ENCODE data around the gene EIF2B2. TPM values are rescaled to one million over a fixed set of nuclear protein-coding genes. Genes with fewer than 3 reads are reported as not detected.

The EIF2B2 gene
- polyA plus RNA-seq, 1 of the 3 experiments (the other 2 are of a cell fraction), result 125 TPM

GRCh38 chr14:74955229-74956026, 47.3 kb upstream of the EIF2B2 start, which contains the start of gene PGF:
Gene PGF, minus strand, starts transcription at chr14:74955597. Its CDS starts 355 bp downstream, at chr14:74955242.
- H3K79me2 ChIP-seq (ENCODE audit: insufficient read depth), result no peaks in the 10 kb centered on the region
- no peaks in the 10 kb centered on the region for H3K27me3 ChIP-seq (ENCODE audit: insufficient read depth)
- WGBS (ENCODE audit: low lambda C conversion rate), result 27% methylated on average over 7 of the region's 73 CpGs
- H3K4me2 ChIP-seq, result peak within 1 kb of the TSS; percentile 85
- no peaks in the 10 kb centered on the region for H4K20me1 ChIP-seq (ENCODE audit: insufficient read depth)
- peak within 1 kb of the TSS; percentile 56 for H3K9ac ChIP-seq
- H3K9me3 ChIP-seq, result no peaks in the 10 kb centered on the region
- no peaks in the 10 kb centered on the region for H3F3A ChIP-seq (replicated peaks; ENCODE audit: insufficient read depth)
- peak within 1 kb of the TSS; percentile 87 for H2AFZ ChIP-seq (ENCODE audit: low read depth)
- no peak for TF ChIP-seq RAD21 (IDR thresholded peaks at IDR 0.05; ENCODE audit: low read length)
- peak; percentile 54; the same call in 1 of the 2 replicates for TF ChIP-seq TAF1 (IDR thresholded peaks at IDR 0.05; ENCODE audit: borderline replicate concordance, low read depth, low read length)
- TF ChIP-seq NRF1 (IDR thresholded peaks at IDR 0.05; ENCODE audit: low read depth, low read length), result no peak
- peak; percentile 9 for TF ChIP-seq CHD2 (IDR thresholded peaks at IDR 0.05; ENCODE audit: low read length, partially characterized antibody)
- no peak for TF ChIP-seq EP300 (IDR thresholded peaks at IDR 0.05; ENCODE audit: borderline replicate concordance in 1 of 2, low read depth in 1 of 2, low read length in 1 of 2)
- TF ChIP-seq PBX3 (IDR thresholded peaks at IDR 0.05), result no peak
- no peak for TF ChIP-seq ELF1 (IDR thresholded peaks at IDR 0.05)
- no peak for TF ChIP-seq YY1 (IDR thresholded peaks at IDR 0.05; ENCODE audit: low read depth)
- TF ChIP-seq SIN3A (IDR thresholded peaks at IDR 0.05; ENCODE audit: borderline replicate concordance, low read depth, low read length), result 0 out of 2 replicates have a peak, but pooled peaks have one; percentile 14
- H3K9me2 ChIP-seq, result no peaks in the 10 kb centered on the region
- no peaks in the 10 kb centered on the region for H3K36me3 ChIP-seq (replicated peaks in 1 of 2; ENCODE audit: control insufficient read depth in 1 of 2, insufficient read depth in 2 of 2, low read length in 1 of 2)
- peak within 1 kb of the TSS in 1 of 2 experiments; percentile 51; a peak in 1 of 4 replicates for H3K27ac ChIP-seq (ENCODE audit: low read depth in 2 of 2, low read length in 1 of 2)
- peaks cover 0 to 43% of the 10 kb centered on the region in 2 experiments; a peak in 2 of 4 replicates for H3K4me1 ChIP-seq (ENCODE audit: control insufficient read depth in 1 of 2, insufficient read depth in 2 of 2, low read depth in 1 of 2, low read length in 1 of 2)
- ChIA-PET CTCF (interaction anchor here (0.6 to 2.2 kb wide), 10 partner anchors 9 to 353 kb away, joined by 3 to 26 read pairs (median 5); no protein-coding TSS in a partner anchor), POLR2A (interaction anchor here (0.6 to 2.0 kb wide), 8 partner anchors 9 to 114 kb away, joined by 3 to 6 read pairs (median 3); partner anchors contain the start of gene ZC2HC1C)
- peak within 1 kb of the TSS; percentile 49 to 65 for H3K4me3 ChIP-seq (ENCODE audit: low read depth in 2 of 2, low read length in 1 of 2)
- DNase-seq, result peak; percentile 93

GRCh38 chr14:74956027-74956279, 46.8 kb upstream of the EIF2B2 start:
- H4K20me1 ChIP-seq (ENCODE audit: insufficient read depth), result no peaks in the 10 kb centered on the region
- H3K9me2 ChIP-seq, result no peaks in the 10 kb centered on the region
- H3K4me1 ChIP-seq (ENCODE audit: control insufficient read depth in 1 of 2, insufficient read depth in 2 of 2, low read depth in 1 of 2, low read length in 1 of 2), result peaks cover 0 to 43% of the 10 kb centered on the region in 2 experiments; a peak in 2 of 4 replicates
- no peaks in the 10 kb centered on the region for H3K27me3 ChIP-seq (ENCODE audit: insufficient read depth)
- H3K27ac ChIP-seq (ENCODE audit: low read depth in 2 of 2, low read length in 1 of 2), result no peak overlapping the region
- 94% methylated on average over 9 of the region's 9 CpGs for WGBS (ENCODE audit: low lambda C conversion rate)
- no peaks in the 10 kb centered on the region for H3F3A ChIP-seq (replicated peaks; ENCODE audit: insufficient read depth)
- POLR2A ChIA-PET, result interaction anchor here (0.6 to 2.0 kb wide), 5 partner anchors 8 to 113 kb away, joined by 3 to 6 read pairs (median 3); partner anchors contain the start of gene ZC2HC1C
- H3K9me3 ChIP-seq, result no peaks in the 10 kb centered on the region
- CTCF ChIA-PET, result interaction anchor here (1.2 to 1.8 kb wide), 4 partner anchors 8 to 352 kb away, joined by 3 to 10 read pairs (median 6); no protein-coding TSS in a partner anchor
- peak overlapping the region in 1 of 2 experiments; percentile 49; a peak in 2 of 4 replicates for H3K4me3 ChIP-seq (ENCODE audit: low read depth in 2 of 2, low read length in 1 of 2)
- H3K4me2 ChIP-seq, result no peak overlapping the region
- no peaks in the 10 kb centered on the region for H3K79me2 ChIP-seq (ENCODE audit: insufficient read depth)
- no peak overlapping the region for H2AFZ ChIP-seq (ENCODE audit: low read depth)
- H3K36me3 ChIP-seq (replicated peaks in 1 of 2; ENCODE audit: control insufficient read depth in 1 of 2, insufficient read depth in 2 of 2, low read length in 1 of 2), result no peaks in the 10 kb centered on the region
- TF ChIP-seq ZBTB33 (IDR thresholded peaks at IDR 0.05; ENCODE audit: borderline replicate concordance, low read depth), result no peak
- TF ChIP-seq MAX (IDR thresholded peaks at IDR 0.05; ENCODE audit: low read depth), result no peak
- TF ChIP-seq GABPA (IDR thresholded peaks at IDR 0.05; ENCODE audit: low read depth), result no peak
- TF ChIP-seq MXI1 (IDR thresholded peaks at IDR 0.05; ENCODE audit: low read depth, low read length), result no peak
- no peak for TF ChIP-seq TEAD4 (IDR thresholded peaks at IDR 0.05; ENCODE audit: borderline replicate concordance, insufficient read depth)
- no peak for TF ChIP-seq USF2 (IDR thresholded peaks at IDR 0.05; ENCODE audit: borderline replicate concordance, low read depth, low read length)
- no peak for TF ChIP-seq TAF1 (IDR thresholded peaks at IDR 0.05; ENCODE audit: borderline replicate concordance, low read depth, low read length)
- TF ChIP-seq TCF12 (IDR thresholded peaks at IDR 0.05), result no peak
- no peak for TF ChIP-seq EP300 (IDR thresholded peaks at IDR 0.05; ENCODE audit: borderline replicate concordance in 1 of 2, low read depth in 1 of 2, low read length in 1 of 2)
- TF ChIP-seq SMC3 (IDR thresholded peaks at IDR 0.05; ENCODE audit: low read depth, low read length), result no peak
- no peak for TF ChIP-seq USF1 (IDR thresholded peaks at IDR 0.05; ENCODE audit: borderline replicate concordance, low read depth)
- TF ChIP-seq MEF2A (IDR thresholded peaks at IDR 0.05; ENCODE audit: borderline replicate concordance, low read depth), result no peak
- no peak for TF ChIP-seq RAD21 (IDR thresholded peaks at IDR 0.05; ENCODE audit: low read length)
- DNase-seq, result no peak
- no peak overlapping the region for H3K9ac ChIP-seq

Data from SK-N-SH (cell line).